WTC11 (cell line): Measurements from ENCODE around the gene ROCK1. TPM values are rescaled to one million over a fixed set of nuclear protein-coding genes. Genes with fewer than 3 reads are reported as not detected.

ENCODE experiments used
- ATAC-seq: fragments of 200-7000 bp; cut with Tn5 transposase; 2 replicates; pipeline ENCODE4 v1.10.0; 2021; ENCODE audit warnings: mild to moderate bottlenecking, moderate library complexity
- CTCF ChIA-PET: fragments of 300-600 bp; sonication (Branson Sonifier 250); formaldehyde crosslinking; loops from one replicate; lab custom pipeline; 2021; ENCODE audit warnings: antibody characterized with exemption; lab: Charles Lee
- POLR2A ChIA-PET: fragments of 350-600 bp; sonication (Branson Sonifier 250); formaldehyde crosslinking; loops from one replicate; lab custom pipeline; 2021; ENCODE audit warnings: antibody characterized with exemption; lab: Charles Lee
- DNase-seq: peaks from one replicate; pipeline ENCODE4 v3.0.0; 2021; ENCODE audit warnings: low spot score
- H3K27ac Mint-ChIP-seq: 2 replicates; pipeline ENCODE4 v1.8.0; 2021; ENCODE audit warnings: mixed read lengths
- H3K27me3 Mint-ChIP-seq: 2 replicates; pipeline ENCODE4 v1.8.0; 2021; ENCODE audit warnings: low read depth, mild to moderate bottlenecking, moderate library complexity, mixed read lengths
- H3K36me3 Mint-ChIP-seq: 2 replicates; pipeline ENCODE4 v1.8.0; 2021; ENCODE audit warnings: mixed read lengths
- H3K4me1 Mint-ChIP-seq: 2 replicates; pipeline ENCODE4 v1.8.0; 2022; ENCODE audit warnings: mixed read lengths
- H3K4me3 Mint-ChIP-seq: 2 replicates; pipeline ENCODE4 v1.8.0; 2021; ENCODE audit warnings: mild to moderate bottlenecking, moderate library complexity, mixed read lengths
- H3K9me3 Mint-ChIP-seq: 2 replicates; pipeline ENCODE4 v1.8.0; 2021; ENCODE audit warnings: mixed read lengths
- CDX4 ChIP-seq: fragments of 250-450 bp; sonication (Bioruptor Pico); IDR thresholded peaks from 2 replicates; pipeline ENCODE4 v1.9.0; 2021; ENCODE audit warnings: moderate library complexity, mild to moderate bottlenecking, inconsistent platforms, borderline replicate concordance
- ETV6 ChIP-seq: sonication (generic); formaldehyde crosslinking; IDR thresholded peaks from 2 replicates; pipeline ENCODE4 v1.8.1; 2022; ENCODE audit warnings: mild to moderate bottlenecking, missing genetic modification reagents
- HMGA2 ChIP-seq: fragments of 250-450 bp; sonication (Bioruptor Pico); IDR thresholded peaks from 2 replicates; pipeline ENCODE4 v1.4.0; 2021; ENCODE audit warnings: mild to moderate bottlenecking, moderate library complexity
- IRF2 ChIP-seq: sonication (generic); formaldehyde crosslinking; IDR thresholded peaks from 2 replicates; pipeline ENCODE4 v1.8.0; 2022; ENCODE audit warnings: low read depth, missing genetic modification reagents, borderline replicate concordance
- JUN ChIP-seq: sonication (generic); formaldehyde crosslinking; IDR thresholded peaks from 2 replicates; pipeline ENCODE4 v1.8.0; 2023; ENCODE audit warnings: mild to moderate bottlenecking, missing genetic modification reagents
- MXD4 ChIP-seq: fragments of 250-450 bp; sonication (Bioruptor Pico); IDR thresholded peaks from 2 replicates; pipeline ENCODE4 v1.8.0; 2021; ENCODE audit warnings: mild to moderate bottlenecking, moderate library complexity, borderline replicate concordance
- NR1H2 ChIP-seq: sonication (generic); formaldehyde crosslinking; IDR thresholded peaks from 2 replicates; pipeline ENCODE4 v1.9.0; 2021; ENCODE audit warnings: mild to moderate bottlenecking, moderate library complexity, missing genetic modification reagents
- NR2C2 ChIP-seq: sonication (generic); formaldehyde crosslinking; IDR thresholded peaks from 2 replicates; pipeline ENCODE4 v1.8.0; 2022; ENCODE audit warnings: mild to moderate bottlenecking, missing genetic modification reagents
- NR3C1 ChIP-seq: sonication (generic); formaldehyde crosslinking; conservative IDR thresholded peaks from 2 replicates; pipeline ENCODE4 v1.8.1; 2023; ENCODE audit warnings: low read depth, mild to moderate bottlenecking, missing genetic modification reagents
- OVOL2 ChIP-seq: fragments of 250-450 bp; sonication (Bioruptor Pico); IDR thresholded peaks from 2 replicates; pipeline ENCODE4 v1.9.0; 2021; ENCODE audit warnings: mild to moderate bottlenecking, borderline replicate concordance
- SMAD3 ChIP-seq: sonication (generic); formaldehyde crosslinking; IDR thresholded peaks from 2 replicates; pipeline ENCODE4 v1.8.0; 2022; ENCODE audit warnings: missing genetic modification reagents, mild to moderate bottlenecking, borderline replicate concordance
- SP1 ChIP-seq: sonication (generic); formaldehyde crosslinking; conservative IDR thresholded peaks from 2 replicates; pipeline ENCODE4 v1.8.1; 2022; ENCODE audit warnings: missing genetic modification reagents
- TCF7 ChIP-seq: sonication (generic); formaldehyde crosslinking; IDR thresholded peaks from 2 replicates; pipeline ENCODE4 v1.8.0; 2022; ENCODE audit warnings: mild to moderate bottlenecking, low read depth, missing genetic modification reagents, moderate library complexity
- TEAD4 ChIP-seq: sonication (generic); formaldehyde crosslinking; IDR thresholded peaks from 2 replicates; pipeline ENCODE4 v1.8.0; 2022; ENCODE audit warnings: mild to moderate bottlenecking, missing genetic modification reagents
- USF2 ChIP-seq: sonication (generic); formaldehyde crosslinking; IDR thresholded peaks from 2 replicates; pipeline ENCODE4 v1.8.1; 2023; ENCODE audit warnings: mild to moderate bottlenecking, missing genetic modification reagents, moderate library complexity
- ZNF423 ChIP-seq: fragments of 250-450 bp; sonication (Bioruptor Pico); IDR thresholded peaks from 2 replicates; pipeline ENCODE4 v2.1.2; 2022; ENCODE audit warnings: mild to moderate bottlenecking, moderate library complexity
- ZNF512 ChIP-seq: sonication (generic); formaldehyde crosslinking; IDR thresholded peaks from 2 replicates; pipeline ENCODE4 v1.8.1; 2022; ENCODE audit warnings: missing genetic modification reagents, borderline replicate concordance
- ZNF532 ChIP-seq: fragments of 250-450 bp; sonication (Bioruptor Pico); IDR thresholded peaks from 2 replicates; pipeline ENCODE4 v1.9.0; 2021; ENCODE audit warnings: mild to moderate bottlenecking, borderline replicate concordance
- total RNA-seq: library from RNA; stranded (reverse); gene quantifications from 3 replicates; pipeline ENCODE4 v1.2.3, GENCODE V29; 2021

ROCK1 gene
- total RNA-seq, 1 experiment from 2014 or later: 42.2 TPM

- Mint-ChIP-seq H3K4me3 (no peak overlapping the region), H3K27ac (no peak overlapping the region), H3K36me3 (peaks cover 12% of the 10 kb centered on the region; the same call in 1 of the 2 replicates), H3K9me3 (no peaks in the 10 kb centered on the region), H3K4me1 (no peaks in the 10 kb centered on the region), H3K27me3 (no peaks in the 10 kb centered on the region)
- no peak for DNase-seq
- ATAC-seq: no peak
- POLR2A ChIA-PET: no interaction called here
- TF ChIP-seq NR3C1 (CRISPR knock-in tag): no peak
- no peak for TF ChIP-seq TCF7 (CRISPR knock-in tag)
- no peak for TF ChIP-seq USF2 (CRISPR knock-in tag)
- TF ChIP-seq CDX4 (CRISPR knock-in tag): no peak
- TF ChIP-seq MXD4 (CRISPR knock-in tag): no peak
- TF ChIP-seq HMGA2 (CRISPR knock-in tag): no peak
- TF ChIP-seq SMAD3 (CRISPR knock-in tag): no peak
- CTCF ChIA-PET: no interaction called here
Observed at GRCh38 chr18:21047126-21047525, 64.5 kb downstream of the ROCK1 start.

- H3K27me3 Mint-ChIP-seq: no peaks in the 10 kb centered on the region
- no peak for DNase-seq
- ChIA-PET POLR2A (no interaction called here), CTCF (no interaction called here)
- H3K27ac Mint-ChIP-seq: no peak overlapping the region
- H3K9me3 Mint-ChIP-seq: no peaks in the 10 kb centered on the region
- no peaks in the 10 kb centered on the region for H3K4me1 Mint-ChIP-seq
- ATAC-seq: no peak
- H3K36me3 Mint-ChIP-seq: peaks cover 9% of the 10 kb centered on the region
- no peak overlapping the region for H3K4me3 Mint-ChIP-seq
- TF ChIP-seq IRF2 (no peak), NR1H2 (CRISPR knock-in tag) (no peak), JUN (no peak), NR2C2 (CRISPR knock-in tag) (no peak), OVOL2 (CRISPR knock-in tag) (no peak), ZNF532 (no peak), ETV6 (CRISPR knock-in tag) (no peak), ZNF423 (CRISPR knock-in tag) (no peak), TEAD4 (CRISPR knock-in tag) (no peak)
Observed at GRCh38 chr18:21040466-21040865, 71.1 kb downstream of the ROCK1 start.

- Mint-ChIP-seq H3K9me3 (peaks cover 3% of the 10 kb centered on the region; the same call in 1 of the 2 replicates), H3K27ac (no peak overlapping the region)
- TF ChIP-seq ZNF512 (CRISPR knock-in tag): no peak
- no peak for TF ChIP-seq SP1 (CRISPR knock-in tag)
- TF ChIP-seq, all 79 proteins: peak for 0
- POLR2A ChIA-PET: no interaction called here
- CTCF ChIA-PET: no interaction called here
- DNase-seq: no peak
- Mint-ChIP-seq H3K4me1 (no peaks in the 10 kb centered on the region), H3K4me3 (no peak overlapping the region), H3K36me3 (peaks cover 7% of the 10 kb centered on the region; the same call in 1 of the 2 replicates), H3K27me3 (no peaks in the 10 kb centered on the region)
- no peak for ATAC-seq
Observed at GRCh38 chr18:21038201-21038600, 73.4 kb downstream of the ROCK1 start.
